Embryonic facial prominence (tissue), 1 donor: ENCODE results near the gene LRP1.

Source experiments
- DNase-seq: peaks from one replicate; pipeline ENCODE4 v3.0.0-alpha.2; 2016; ENCODE audit errors: extremely low spot score

Gene LRP1

DNA sequence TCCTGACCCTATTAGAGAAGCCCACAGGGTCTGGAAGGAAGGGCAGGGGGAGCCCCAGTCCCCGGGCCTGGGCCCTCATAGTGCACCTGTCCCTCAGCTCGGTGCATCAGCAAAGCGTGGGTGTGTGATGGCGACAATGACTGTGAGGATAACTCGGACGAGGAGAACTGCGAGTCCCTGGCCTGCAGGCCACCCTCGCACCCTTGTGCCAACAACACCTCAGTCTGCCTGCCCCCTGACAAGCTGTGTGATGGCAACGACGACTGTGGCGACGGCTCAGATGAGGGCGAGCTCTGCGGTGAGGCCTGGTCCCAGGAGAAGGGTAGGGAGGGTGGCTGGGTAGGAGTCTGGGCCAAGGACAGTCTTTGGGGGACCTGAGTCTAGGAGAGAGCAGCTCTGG, 45.4 kb downstream of the LRP1 start:
- no peak for DNase-seq

DNA sequence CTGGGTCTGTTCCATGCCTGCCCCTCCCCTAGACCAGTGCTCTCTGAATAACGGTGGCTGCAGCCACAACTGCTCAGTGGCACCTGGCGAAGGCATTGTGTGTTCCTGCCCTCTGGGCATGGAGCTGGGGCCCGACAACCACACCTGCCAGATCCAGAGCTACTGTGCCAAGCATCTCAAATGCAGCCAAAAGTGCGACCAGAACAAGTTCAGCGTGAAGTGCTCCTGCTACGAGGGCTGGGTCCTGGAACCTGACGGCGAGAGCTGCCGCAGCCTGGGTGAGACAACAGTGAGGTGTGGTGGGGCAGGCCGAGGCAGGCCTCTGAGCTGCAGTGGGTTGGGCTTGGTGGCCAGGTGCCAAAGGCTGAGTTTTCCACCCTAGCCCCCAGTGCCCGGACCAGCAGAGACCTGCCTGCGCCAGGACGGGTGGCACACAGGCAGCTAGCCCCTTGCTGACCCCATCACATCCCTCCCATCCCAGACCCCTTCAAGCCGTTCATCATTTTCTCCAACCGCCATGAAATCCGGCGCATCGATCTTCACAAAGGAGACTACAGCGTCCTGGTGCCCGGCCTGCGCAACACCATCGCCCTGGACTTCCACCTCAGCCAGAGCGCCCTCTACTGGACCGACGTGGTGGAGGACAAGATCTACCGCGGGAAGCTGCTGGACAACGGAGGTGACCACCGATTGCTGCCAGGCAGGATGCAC, 47.3 kb downstream of the LRP1 start:
- DNase-seq: no peak

DNA sequence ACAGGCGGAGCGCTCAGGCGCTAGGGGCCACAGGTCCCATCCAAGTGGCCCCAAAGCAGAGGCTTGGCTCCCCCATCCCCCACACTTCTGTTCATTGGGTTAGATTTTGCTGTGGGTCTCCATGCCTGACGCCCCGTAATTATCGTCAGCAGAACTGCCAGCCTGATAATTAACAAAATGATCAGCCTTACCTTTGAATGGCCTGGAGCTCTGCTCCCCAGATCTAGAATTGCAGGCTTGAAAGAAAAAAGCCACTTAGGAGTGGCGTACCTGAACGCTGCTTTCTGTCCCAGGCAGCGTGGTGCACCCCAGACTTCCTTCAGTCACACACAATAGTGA, 47.8 kb downstream of the LRP1 start:
- DNase-seq: no peak

DNA sequence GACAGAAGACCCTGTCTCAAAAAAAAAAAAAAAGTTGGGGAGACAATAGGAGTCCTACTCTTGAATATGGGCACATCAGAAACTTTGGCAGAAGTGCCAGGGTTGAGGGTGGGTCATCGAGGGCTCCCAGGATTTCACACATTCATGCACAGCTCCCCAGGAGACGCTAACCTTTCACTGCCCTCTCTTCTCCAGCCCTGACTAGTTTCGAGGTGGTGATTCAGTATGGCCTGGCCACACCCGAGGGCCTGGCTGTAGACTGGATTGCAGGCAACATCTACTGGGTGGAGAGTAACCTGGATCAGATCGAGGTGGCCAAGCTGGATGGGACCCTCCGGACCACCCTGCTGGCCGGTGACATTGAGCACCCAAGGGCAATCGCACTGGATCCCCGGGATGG, 48.6 kb downstream of the LRP1 start:
- no peak for DNase-seq

DNA sequence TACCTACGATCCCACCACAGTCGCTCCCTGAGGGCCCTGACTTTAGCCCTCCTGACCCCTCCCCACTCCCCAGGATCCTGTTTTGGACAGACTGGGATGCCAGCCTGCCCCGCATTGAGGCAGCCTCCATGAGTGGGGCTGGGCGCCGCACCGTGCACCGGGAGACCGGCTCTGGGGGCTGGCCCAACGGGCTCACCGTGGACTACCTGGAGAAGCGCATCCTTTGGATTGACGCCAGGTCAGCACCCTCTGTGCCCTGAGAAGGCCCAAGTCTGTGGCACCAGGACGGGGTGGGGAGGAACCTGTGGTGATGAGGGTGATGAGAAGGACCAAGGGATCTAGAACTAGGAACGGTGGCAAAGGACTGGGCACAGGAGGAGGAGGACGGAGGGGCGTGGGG, 49.1 kb downstream of the LRP1 start:
- DNase-seq: no peak

DNA sequence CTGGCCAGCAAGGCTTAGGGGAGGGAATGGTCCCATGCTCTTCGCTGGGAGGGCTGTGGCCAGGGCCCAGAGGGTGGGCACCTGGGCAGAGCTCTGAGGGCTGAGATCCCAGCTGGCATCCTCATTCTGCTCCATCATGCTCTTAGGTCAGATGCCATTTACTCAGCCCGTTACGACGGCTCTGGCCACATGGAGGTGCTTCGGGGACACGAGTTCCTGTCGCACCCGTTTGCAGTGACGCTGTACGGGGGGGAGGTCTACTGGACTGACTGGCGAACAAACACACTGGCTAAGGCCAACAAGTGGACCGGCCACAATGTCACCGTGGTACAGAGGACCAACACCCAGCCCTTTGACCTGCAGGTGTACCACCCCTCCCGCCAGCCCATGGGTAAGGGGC, 49.9 kb downstream of the LRP1 start:
- DNase-seq: no peak

DNA sequence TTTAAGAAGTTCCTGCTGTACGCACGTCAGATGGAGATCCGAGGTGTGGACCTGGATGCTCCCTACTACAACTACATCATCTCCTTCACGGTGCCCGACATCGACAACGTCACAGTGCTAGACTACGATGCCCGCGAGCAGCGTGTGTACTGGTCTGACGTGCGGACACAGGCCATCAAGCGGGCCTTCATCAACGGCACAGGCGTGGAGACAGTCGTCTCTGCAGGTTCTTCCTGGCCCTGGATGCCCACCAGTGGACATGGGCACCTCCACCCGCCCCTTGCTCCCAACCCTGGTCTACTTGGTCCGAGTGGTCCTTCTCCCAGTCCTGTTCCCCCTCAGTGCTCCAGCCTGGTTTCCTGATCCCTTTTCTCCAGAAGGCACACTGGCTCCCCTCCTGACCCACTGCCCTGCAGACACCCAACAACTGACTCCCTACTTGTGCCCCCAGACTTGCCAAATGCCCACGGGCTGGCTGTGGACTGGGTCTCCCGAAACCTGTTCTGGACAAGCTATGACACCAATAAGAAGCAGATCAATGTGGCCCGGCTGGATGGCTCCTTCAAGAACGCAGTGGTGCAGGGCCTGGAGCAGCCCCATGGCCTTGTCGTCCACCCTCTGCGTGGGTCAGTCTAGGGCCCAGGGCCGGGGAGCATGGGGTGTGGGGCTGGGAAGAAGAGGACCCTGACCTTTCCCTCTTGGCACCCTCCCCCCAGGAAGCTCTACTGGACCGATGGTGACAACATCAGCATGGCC, 51.2 kb downstream of the LRP1 start:
- no peak for DNase-seq

DNA sequence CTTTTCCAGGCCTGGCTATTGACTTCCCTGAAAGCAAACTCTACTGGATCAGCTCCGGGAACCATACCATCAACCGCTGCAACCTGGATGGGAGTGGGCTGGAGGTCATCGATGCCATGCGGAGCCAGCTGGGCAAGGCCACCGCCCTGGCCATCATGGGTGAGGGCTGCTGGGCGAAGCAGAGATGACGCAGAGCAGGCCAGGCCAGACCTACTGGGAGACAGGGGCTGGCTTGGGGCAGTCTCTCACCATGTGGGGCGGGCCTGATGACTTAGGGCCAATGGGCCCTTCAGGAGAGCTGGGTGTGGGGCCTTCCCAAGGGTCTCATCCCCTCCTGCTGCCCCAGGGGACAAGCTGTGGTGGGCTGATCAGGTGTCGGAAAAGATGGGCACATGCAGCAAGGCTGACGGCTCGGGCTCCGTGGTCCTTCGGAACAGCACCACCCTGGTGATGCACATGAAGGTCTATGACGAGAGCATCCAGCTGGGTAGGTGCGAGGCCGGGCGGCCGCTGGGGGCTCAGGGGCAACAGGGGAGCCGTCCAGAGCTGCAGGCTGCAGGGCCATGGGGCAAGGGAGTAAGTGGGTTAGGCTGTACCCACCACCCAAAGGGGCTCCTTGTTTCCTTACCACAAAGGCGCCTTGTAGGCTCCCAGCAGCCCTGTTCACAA, 52.2 kb downstream of the LRP1 start:
- DNase-seq: no peak

DNA sequence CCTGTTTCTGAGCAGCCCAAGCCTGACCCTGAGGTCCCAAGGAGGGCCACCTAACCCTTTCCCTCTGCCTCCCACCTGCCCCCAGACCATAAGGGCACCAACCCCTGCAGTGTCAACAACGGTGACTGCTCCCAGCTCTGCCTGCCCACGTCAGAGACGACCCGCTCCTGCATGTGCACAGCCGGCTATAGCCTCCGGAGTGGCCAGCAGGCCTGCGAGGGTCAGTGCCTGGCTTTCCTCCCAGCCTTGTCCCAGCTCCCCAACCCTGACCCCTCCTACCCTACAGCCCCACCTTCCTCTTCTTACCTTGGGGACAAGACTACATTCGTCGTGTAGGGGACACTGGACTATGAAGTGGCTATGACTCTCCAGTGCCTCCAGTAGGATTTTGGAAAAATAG, 52.8 kb downstream of the LRP1 start:
- DNase-seq: no peak

DNA sequence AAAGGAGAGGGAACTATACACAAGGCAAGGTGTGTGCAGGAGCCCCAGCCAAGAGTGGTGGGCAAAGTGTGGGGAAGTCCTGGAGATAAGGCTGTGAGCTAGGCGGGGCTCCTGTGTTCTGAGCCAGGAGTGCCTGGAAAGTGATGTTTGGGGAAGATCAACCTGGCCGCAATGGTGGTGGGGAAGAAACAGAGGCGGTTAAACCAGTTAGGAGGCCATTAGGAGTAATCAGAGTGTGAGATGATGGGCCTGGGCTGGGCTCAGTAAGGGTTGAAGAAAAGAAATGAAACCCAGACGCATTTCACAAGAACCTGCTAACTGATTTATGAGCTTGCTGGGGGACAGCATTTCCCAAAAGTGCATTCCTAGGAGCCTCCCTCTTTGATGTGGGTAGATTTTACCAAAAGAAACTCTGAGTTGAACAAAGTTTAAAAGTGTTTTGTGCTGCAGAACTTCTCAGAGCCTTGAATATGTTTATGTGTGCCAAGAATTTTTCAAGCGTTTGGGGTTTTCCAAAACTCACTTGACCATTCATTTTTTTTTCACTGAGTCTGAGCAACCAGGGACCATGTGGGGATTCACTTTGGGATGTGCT, 53.4 kb downstream of the LRP1 start:
- DNase-seq: no peak

DNA sequence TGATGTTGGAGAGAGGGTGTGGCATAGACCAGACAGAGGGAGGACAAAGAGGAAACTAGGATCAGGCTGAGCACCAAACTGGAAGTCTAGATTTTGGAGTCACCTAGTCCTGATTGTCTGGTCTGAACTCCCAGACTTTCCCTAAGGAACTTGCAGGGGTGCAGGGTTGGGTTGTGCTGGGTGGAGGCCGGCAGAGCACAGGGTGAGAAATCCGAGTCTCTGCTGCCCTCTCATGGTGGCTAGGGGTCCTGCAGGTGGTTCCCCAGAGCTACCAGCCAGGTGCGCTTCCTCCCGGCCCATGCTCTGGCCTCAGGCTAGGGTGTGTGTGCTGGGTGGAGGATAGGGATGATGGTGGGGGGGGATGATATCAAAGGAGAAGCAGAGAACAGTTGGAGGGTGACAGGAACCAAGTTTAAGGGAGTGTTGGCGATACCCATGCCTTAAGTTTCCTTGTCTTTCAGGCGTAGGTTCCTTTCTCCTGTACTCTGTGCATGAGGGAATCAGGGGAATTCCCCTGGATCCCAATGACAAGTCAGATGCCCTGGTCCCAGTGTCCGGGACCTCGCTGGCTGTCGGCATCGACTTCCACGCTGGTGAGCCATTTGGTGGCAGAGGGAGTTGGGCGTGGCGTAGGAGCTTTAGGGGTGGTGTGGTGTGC, 54.8 kb downstream of the LRP1 start:
- DNase-seq: peak; percentile 33

DNA sequence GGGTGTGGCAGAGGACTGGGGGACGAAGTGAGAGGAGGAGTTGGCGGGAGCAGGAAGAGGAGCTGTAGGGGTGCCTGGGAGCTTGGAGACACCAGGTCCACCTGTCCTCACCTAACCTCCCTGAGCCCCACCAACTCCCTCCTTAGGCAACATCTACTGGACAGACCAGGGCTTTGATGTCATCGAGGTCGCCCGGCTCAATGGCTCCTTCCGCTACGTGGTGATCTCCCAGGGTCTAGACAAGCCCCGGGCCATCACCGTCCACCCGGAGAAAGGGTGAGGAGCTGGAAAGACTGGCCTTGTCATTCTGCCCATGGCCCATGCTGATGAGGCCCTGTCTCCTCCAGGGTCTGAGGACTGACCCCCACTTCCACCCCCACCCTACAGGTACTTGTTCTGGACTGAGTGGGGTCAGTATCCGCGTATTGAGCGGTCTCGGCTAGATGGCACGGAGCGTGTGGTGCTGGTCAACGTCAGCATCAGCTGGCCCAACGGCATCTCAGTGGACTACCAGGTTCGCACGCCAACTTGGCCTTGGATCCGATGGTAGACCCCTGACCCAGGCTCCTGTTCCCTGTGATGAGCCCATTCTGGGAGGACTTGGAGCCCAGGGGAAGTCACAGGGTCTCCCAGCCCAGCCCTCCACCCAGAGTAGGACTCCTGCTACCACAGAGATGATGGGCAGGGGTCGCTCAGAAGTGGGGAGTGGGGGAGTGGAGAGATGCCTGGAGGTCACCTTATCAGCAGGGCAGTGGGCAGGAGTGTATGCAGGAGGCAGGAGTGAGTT, 55.8 kb downstream of the LRP1 start:
- no peak for DNase-seq

DNA sequence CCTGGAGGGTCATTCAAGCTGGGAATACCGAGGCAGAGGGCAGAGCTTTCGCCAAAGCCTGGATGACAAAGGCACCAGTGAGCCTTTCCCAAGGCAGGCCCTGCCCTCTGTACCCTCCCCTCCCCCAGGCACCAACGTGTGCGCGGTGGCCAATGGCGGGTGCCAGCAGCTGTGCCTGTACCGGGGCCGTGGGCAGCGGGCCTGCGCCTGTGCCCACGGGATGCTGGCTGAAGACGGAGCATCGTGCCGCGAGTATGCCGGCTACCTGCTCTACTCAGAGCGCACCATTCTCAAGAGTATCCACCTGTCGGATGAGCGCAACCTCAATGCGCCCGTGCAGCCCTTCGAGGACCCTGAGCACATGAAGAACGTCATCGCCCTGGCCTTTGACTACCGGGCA, 57.1 kb downstream of the LRP1 start:
- DNase-seq: no peak

DNA sequence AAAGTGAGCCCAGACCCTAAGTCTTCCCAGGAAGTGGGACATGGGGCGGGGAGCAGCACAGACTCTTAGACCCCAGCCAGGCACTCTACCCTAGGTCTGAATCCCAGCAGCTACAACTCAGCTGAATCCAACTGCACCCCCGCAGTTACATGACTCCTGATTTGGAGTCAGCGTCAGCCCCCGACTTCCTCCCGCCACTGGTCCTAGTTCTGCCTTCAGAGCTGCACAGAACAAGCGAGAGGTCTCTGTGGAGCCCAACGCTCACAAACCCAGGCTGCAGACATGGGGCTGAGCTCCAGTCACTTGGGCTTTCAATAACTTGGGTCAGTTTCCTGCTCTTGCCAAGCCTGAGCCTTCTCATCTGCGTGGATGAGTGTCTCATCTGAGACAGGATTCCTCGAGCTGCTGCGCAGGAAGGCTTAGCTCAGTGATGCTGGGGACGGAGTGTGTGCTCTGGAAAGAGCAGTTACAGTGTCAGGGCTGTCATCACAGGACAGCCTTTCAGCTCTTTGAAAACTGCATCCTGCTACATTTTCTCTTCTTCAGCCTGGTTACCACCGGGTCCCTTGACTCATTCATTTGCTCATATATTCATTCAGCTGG, 57.7 kb downstream of the LRP1 start:
- no peak for DNase-seq

DNA sequence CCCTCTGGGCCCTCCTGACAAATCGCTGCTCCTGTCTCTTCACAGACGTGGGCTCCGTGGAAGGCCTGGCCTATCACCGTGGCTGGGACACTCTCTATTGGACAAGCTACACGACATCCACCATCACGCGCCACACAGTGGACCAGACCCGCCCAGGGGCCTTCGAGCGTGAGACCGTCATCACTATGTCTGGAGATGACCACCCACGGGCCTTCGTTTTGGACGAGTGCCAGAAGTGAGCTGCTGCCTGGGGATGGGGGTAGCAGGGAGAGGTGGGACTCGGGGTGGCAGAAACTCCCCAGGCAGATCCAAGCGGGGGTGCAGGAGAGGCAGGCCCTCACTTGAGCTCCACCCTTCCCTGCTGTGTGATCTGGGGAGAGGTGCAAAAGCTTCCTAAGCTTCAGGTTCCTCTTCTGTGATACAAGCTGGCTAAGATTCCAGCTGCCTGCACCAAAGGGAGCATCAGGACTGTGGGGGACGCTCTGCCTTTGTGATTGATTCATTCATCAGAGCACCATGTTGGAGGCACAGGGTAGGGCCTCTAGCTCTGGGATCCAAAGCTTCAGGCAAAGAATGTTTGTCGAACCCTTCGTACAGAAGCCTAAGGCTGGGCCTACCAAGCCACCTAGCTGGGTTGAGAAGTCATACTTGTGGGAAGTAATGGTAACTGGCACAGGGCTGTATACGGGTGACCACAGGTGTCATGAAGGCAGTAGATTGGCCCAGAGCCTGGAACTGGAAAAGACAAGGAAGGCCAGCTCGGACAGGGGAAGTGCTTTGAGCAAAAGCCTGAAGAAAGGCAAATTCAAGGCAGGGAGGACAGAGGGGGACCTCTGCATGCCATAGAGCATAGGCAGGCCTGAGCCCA, 59.2 kb downstream of the LRP1 start:
- DNase-seq: no peak

DNA sequence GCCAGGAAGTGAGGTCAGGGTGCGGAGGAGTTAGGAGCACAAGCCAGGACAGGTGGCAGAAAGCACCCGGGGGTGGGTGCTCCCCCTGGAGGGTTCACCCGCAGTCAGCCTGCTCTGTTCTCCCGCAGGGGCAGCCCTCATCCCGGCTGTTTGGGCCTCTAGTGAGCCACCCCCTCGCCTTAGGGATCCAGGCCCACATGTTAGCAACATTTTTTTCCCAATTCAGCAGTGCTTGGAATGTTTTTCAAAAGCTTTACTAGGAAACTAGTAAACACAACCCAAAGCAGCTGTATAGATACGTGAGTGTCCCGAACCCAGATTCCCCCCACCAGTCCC, 59.8 kb downstream of the LRP1 start:
- no peak for DNase-seq

DNA sequence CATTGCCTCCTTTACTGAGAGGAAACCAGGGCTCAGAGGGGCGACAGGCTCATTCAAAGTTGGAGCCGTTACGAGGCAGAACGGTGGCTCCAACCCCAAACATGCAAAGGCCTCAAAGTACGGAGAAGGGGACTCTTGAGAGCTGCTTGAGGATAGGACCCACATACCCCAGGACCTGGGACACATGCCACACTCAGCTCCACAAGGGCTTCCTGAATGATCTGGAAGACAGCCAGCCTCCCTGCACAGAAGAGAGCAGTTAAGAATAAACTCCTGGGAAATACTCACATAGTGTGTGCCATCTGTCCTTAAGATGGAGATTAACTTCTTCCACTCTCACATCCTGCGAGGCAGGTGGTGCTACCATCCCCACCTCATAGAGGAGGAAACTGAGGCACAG, 61.8 kb downstream of the LRP1 start:
- no peak for DNase-seq

DNA sequence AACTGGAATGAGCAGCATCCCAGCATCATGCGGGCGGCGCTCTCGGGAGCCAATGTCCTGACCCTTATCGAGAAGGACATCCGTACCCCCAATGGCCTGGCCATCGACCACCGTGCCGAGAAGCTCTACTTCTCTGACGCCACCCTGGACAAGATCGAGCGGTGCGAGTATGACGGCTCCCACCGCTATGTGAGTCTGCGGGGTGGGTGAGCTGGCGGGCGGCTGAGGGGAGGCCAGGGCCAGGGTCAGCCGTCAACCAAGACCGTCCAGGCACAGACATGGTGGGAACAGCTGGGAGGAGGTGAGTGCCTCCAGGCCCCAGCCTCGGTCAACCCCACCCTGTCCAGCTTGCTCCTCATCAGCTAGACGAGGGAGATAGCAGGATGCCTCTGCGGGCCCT, 62.5 kb downstream of the LRP1 start:
- DNase-seq: no peak

DNA sequence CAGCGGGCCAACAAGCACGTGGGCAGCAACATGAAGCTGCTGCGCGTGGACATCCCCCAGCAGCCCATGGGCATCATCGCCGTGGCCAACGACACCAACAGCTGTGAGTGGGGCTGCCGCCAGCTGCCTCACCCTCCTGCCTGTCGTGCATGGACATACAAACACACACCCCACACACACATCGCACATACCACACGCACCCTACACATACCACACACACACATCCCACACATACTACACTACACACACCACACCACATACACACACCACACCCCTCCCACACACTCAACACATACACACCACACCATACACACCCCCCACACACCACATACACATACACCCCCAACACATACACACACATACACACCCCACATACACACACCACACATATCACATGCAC, 63.1 kb downstream of the LRP1 start:
- no peak for DNase-seq

DNA sequence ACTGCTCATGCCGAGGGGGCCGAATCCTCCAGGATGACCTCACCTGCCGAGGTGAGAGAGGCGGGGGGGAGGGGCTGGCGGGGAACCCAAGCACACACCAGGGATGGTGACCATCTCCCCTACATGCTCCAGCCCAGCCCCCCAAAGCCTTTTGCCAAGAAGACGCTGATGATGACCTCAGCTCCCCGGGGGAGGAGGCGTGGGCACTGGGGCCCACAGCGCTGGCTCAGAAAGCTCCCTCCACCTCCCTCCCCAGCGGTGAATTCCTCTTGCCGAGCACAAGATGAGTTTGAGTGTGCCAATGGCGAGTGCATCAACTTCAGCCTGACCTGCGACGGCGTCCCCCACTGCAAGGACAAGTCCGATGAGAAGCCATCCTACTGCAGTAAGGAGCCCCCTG, 64.6 kb downstream of the LRP1 start:
- no peak for DNase-seq
